Measurements from ENCODE around the gene ROBO2. TPM values are rescaled to one million over a fixed set of nuclear protein-coding genes. Genes with fewer than 3 reads are reported as not detected.

ROBO2 gene
- total and polyA plus RNA-seq, 7 donors = 0.23 to 2.9 (median 0.38) TPM; not detected in 1

DNA sequence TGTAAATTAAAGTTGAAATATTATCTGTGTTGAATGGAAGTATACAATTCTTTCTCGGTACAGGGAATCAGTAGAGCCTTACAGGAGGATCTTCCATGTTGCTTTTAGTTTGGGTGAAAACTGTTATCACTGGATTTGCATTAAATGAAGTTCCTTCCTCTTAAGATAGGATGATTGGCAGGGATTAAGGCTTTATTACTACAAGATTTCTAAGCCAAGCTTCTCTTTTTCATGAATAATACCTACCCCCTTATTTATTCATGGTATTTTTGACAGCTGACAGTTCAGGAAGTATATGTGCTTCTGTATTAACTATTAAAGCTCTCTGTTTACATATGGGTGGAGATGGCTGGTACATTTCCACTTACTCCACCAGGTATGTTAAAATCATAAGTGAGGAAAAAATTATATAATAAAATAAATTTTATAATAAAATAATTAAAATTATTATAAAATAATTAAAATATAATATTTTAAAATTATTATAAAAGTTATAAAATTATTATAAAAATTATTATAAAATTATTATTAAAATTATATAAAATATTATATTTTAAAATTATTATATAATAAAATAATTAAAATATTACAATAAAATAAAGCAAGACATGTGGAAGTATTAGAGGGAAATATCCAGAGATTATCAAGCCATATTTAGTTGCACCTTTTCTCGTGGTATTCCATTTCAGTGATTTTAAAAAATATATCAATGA, 332.9 kb downstream of the ROBO2 start:
- no peaks in the 10 kb centered on the region for H3K36me3 ChIP-seq
- DNase-seq = no peak
- intact Hi-C loops (cut with DNase I) = no loop called here
- H3K27me3 ChIP-seq = no peaks in the 10 kb centered on the region
- peaks cover 0 to 3% (median 0%) of the 10 kb centered on the region in 4 donors for H3K4me1 ChIP-seq
- H3K9me3 ChIP-seq = no peaks in the 10 kb centered on the region
- no peak overlapping the region for H3K4me3 ChIP-seq
- TF ChIP-seq, protein P1, sequence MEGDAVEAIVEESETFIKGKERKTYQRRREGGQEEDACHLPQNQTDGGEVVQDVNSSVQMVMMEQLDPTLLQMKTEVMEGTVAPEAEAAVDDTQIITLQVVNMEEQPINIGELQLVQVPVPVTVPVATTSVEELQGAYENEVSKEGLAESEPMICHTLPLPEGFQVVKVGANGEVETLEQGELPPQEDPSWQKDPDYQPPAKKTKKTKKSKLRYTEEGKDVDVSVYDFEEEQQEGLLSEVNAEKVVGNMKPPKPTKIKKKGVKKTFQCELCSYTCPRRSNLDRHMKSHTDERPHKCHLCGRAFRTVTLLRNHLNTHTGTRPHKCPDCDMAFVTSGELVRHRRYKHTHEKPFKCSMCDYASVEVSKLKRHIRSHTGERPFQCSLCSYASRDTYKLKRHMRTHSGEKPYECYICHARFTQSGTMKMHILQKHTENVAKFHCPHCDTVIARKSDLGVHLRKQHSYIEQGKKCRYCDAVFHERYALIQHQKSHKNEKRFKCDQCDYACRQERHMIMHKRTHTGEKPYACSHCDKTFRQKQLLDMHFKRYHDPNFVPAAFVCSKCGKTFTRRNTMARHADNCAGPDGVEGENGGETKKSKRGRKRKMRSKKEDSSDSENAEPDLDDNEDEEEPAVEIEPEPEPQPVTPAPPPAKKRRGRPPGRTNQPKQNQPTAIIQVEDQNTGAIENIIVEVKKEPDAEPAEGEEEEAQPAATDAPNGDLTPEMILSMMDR (IDR thresholded peaks at IDR 0.05) = no peak
- TF ChIP-seq EP300 (IDR thresholded peaks at IDR 0.05) (no peak), POLR2AphosphoS5 (IDR thresholded peaks at IDR 0.05) (no peak), POLR2A (IDR thresholded peaks at IDR 0.05) (no peak)
- WGBS, 2 donors = 82 to 85% methylated on average over 2 of the region's 2 CpGs
- no peak overlapping the region for H3K27ac ChIP-seq

DNA sequence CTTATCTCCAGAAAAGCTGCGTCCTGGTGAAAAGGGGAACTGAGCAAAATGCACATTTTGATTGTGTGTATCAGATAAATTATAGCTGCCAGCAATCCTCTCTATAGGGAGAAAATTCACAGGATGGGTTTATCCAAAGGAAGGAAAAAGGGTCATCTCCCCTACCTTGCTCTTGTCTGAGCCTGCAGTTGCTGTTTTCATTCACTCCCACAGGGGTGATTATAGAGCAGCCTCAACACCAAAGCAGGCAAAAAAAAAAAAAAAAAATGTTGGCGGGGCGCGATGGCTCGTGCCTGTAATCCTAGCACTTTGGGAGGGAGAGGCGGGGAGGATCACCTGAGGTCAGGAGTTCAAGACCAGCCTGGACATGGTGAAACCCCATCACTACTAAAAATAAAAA, 333.7 kb downstream of the ROBO2 start:
- H3K4me3 ChIP-seq = no peak overlapping the region
- intact Hi-C loops (cut with DNase I) = no loop called here
- WGBS, 2 donors = 85 to 91% methylated on average over 6 of the region's 6 CpGs
- DNase-seq = no peak
- H3K36me3 ChIP-seq = no peaks in the 10 kb centered on the region
- TF ChIP-seq POLR2A (IDR thresholded peaks at IDR 0.05) = no peak
- TF ChIP-seq, protein P1 (IDR thresholded peaks at IDR 0.05) = no peak
- no peak for TF ChIP-seq POLR2AphosphoS5 (IDR thresholded peaks at IDR 0.05)
- TF ChIP-seq EP300 (IDR thresholded peaks at IDR 0.05) = no peak
- no peaks in the 10 kb centered on the region for H3K9me3 ChIP-seq
- H3K4me1 ChIP-seq = no peaks in the 10 kb centered on the region
- no peaks in the 10 kb centered on the region for H3K27me3 ChIP-seq
- H3K27ac ChIP-seq = no peak overlapping the region

DNA sequence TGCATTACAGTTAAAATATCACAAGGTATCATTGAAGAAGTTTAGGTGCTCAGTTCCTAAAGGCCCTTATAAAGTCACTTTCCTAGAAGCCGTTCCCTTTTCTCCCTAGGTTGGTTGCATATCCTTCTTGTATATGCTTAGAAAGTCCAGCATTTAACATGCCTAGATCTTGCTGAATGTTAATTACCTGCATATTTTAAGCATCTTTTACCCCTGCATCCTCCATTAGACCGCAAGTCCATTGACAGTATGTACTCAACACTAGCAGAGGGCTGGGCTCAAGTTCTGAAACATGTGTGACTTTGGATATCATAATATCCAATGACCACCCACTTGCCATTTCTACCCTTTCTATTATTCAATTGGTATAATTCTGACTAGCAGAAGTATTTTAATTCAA, 336.6 kb downstream of the ROBO2 start:
- WGBS, 2 donors = 94 to 97% methylated on average over 2 of the region's 2 CpGs
- intact Hi-C loops (cut with DNase I) = no loop called here

DNA sequence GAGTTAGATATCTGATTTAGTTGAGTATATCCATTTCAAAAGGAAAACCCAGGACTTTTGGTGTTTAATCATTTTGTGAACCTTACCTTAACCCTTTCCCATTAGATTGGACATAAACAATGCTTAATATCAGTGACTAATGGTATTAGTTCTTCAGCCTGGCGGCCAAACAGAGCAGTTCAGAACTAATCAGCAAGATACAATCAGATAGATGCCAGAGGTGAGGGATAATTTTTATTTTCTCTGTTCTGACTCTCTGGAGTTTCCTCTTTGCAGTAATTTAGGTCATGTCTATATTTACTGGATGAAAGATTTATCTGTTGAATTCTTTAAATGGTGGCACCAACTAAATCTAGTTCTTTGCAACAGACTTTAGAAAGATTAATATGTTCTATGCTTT, 337.8 kb downstream of the ROBO2 start:
- intact Hi-C loops (cut with DNase I) = no loop called here
- WGBS, 2 donors = 82 to 83% methylated on average over 1 of the region's 1 CpG
- H3K9me3 ChIP-seq = no peaks in the 10 kb centered on the region
- H3K36me3 ChIP-seq = no peaks in the 10 kb centered on the region
- no peak for DNase-seq
- TF ChIP-seq EP300 (IDR thresholded peaks at IDR 0.05) = no peak
- H3K27ac ChIP-seq = no peak overlapping the region
- no peaks in the 10 kb centered on the region for H3K4me1 ChIP-seq
- H3K4me3 ChIP-seq = no peak overlapping the region
- H3K27me3 ChIP-seq = no peaks in the 10 kb centered on the region

More for the DNA sequence above, 336.6 kb downstream of the ROBO2 start:
- no peak for DNase-seq
- Histone ChIP-seq H3K4me1 (no peaks in the 10 kb centered on the region), H3K27ac (no peak overlapping the region), H3K36me3 (no peaks in the 10 kb centered on the region), H3K4me3 (no peak overlapping the region), H3K27me3 (no peaks in the 10 kb centered on the region), H3K9me3 (no peaks in the 10 kb centered on the region)
- TF ChIP-seq POLR2AphosphoS5 (IDR thresholded peaks at IDR 0.05) = no peak
- TF ChIP-seq EP300 (IDR thresholded peaks at IDR 0.05) = no peak
- TF ChIP-seq, protein P1 (IDR thresholded peaks at IDR 0.05) = no peak
- no peak for TF ChIP-seq POLR2A (IDR thresholded peaks at IDR 0.05)

DNA sequence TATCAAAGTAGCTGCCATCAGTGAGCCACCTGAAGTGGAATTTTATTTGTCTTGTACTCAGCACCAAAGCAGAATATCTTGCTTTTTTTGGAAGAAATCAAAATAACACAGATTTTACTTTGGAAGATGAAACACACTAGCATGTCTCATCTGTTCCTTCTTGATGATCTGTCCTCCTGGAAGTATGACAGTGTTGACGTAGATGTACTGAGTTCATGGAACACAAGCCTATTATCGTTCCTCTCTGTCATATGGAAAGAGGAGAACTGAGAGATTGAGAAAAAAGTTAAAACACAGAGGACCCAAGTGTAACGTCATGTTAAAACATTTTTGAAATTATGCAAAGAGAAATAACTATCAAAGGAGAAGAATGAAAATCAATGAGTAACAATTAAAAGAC, 340.2 kb downstream of the ROBO2 start:
- Histone ChIP-seq H3K4me1 (no peaks in the 10 kb centered on the region), H3K36me3 (no peaks in the 10 kb centered on the region), H3K27me3 (no peaks in the 10 kb centered on the region), H3K4me3 (no peak overlapping the region), H3K27ac (no peak overlapping the region), H3K9me3 (no peaks in the 10 kb centered on the region)
- intact Hi-C loops (cut with DNase I) = no loop called here
- TF ChIP-seq POLR2A (IDR thresholded peaks at IDR 0.05) (no peak), EP300 (IDR thresholded peaks at IDR 0.05) (no peak), POLR2AphosphoS5 (IDR thresholded peaks at IDR 0.05) (no peak)
- TF ChIP-seq, protein P1 (IDR thresholded peaks at IDR 0.05) = no peak
- WGBS, 2 donors = 82 to 86% methylated on average over 3 of the region's 3 CpGs
- DNase-seq = no peak
